ENCODE data around the gene C2orf76.

The C2orf76 gene

DNA sequence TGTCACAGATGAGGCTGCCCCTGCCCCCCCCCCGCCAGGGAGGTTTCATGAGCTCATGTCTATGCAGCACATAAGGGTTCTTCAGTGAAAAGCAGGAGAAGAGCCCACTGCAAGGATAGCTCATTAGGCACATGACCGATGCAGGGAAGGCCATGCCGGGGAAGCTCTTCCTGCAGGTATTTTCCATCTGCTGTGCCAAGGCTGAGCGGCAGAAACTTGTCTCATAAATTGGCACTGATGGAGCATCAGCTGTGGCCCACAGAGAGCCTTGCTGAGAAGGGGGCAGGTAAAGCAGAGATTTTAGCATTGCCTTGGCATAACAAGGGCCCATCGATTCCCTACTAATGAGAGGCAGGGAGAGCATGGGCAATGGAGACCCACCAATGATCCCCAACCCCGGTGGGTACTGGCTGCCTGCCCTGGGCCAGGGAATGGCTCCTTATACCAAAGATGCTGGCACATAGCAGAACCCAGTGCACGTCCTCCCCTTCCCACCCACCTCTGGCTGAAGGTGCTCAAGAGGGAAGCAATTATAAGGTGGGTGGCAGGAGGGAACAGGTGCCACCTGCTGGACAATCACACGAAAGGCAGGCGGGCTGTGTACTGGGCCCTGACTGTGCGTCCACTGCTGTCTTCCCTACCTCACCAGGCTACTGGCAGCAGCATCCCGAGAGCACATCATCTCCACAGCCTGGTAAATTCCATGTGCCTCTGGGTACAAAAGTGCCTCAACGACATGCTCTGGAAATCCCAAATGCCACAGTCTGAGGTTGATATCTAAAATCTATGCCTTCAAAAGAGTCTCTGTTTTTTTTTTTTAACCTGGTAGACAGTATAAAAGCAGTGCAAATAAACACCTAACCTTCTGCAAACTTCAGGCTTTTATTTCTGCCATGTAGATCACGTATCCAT is 101.6 kb downstream of the C2orf76 start:
- no peak for DNase-seq (ENCODE audit: low read depth in 2 of 2)

DNA sequence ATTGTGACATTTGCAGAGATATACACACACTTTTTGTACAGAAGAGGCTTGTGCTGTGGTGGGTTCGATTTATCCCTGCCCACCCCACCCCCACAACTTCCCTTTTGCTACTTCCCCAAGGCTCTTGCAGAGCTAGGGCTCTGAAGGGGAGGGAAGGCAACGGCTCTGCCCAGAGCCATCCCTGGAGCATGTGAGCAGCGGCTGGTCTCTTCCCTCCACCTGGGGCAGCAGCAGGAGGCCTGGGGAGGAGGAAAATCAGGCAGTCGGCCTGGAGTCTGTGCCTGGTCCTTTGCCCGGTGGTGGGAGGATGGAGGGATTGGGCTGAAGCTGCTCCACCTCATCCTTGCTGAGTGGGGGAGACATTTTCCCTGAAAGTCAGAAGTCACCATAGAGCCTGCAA is 103.0 kb downstream of the C2orf76 start:
- no peak for DNase-seq (ENCODE audit: low read depth in 2 of 2)

DNA sequence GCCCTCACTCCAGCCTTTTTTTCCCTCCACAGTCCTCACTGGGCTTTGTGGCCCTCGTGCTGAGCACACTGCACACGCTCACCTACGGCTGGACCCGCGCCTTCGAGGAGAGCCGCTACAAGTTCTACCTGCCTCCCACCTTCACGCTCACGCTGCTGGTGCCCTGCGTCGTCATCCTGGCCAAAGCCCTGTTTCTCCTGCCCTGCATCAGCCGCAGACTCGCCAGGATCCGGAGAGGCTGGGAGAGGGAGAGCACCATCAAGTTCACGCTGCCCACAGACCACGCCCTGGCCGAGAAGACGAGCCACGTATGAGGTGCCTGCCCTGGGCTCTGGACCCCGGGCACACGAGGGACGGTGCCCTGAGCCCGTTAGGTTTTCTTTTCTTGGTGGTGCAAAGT is 103.6 kb downstream of the C2orf76 start:
- no peak for DNase-seq (ENCODE audit: low read depth in 2 of 2)

DNA sequence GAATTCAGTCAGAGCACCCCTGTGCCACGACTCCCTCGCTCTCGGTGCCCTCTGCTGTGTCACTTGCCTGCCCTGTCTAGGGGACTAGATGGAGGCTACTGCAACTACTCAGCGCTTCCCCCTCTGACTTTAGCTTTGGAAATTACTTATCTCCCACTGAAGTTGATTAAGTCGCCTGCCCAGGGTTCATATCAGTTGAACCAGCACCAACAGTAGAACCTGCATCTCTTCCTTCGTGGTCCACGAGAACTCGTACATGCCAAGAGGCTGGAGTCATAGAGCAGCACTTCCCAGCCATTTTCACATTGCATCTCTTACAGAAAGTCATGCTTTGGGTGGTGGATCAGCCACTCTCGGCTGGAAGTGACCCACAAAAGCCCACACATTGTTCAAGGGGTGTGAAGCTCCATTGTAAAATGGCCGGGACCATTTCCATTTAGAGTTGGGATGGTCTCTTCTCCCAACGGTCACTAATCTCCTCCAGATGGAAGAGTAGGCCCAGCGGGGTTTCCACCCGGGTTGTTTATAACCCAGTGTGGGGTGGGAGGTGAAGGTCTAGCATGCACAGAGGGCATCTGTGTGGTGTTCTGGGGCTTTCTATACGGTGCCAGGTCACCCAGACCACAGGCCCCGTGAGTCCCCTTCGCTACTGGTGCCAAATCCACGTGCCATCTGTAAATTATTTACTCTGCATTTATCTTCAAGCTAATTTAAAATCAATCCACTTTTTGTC is 105.0 kb downstream of the C2orf76 start:
- no peak for DNase-seq (ENCODE audit: low read depth in 2 of 2)

DNA sequence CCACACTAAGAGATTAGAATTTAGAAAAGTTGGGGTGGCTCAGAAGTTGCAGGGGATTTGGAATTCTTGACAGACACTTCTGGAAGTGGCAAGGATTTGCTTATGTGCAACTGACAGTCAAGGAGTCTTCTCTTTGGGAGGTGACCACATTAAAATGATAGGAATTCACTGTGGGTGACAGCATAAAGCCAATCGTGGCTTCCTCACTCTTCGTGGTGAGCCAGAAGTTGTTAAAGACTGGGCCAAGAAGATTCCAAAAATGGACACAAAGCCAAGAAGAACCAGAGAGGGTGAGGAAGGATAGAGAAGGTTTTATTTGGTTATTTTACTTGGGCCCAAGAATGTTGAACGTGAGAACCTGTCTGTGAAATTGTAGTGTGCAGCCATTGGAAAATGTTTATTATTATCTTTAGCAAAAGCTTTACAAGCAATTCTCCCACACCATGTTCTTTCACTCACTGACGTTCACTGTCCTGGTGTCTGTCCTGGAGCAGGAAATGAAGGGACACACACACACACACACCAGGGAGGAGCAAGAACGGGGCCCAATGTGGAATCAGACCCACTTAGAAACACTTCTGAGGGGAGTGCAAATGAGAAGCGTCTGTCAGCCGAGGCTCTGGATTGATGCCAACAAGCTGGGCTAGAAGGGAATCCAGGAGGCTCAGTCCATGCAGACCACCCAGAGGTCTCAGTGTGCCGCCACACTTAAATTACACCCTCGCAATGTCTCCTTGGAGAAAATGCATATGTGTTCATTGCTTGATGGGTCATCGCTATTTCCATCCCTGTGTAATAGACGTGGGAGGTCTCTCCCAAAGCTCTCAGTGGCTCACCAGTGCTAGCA is 105.8 kb downstream of the C2orf76 start:
- no peak for DNase-seq (ENCODE audit: low read depth in 2 of 2)

DNA sequence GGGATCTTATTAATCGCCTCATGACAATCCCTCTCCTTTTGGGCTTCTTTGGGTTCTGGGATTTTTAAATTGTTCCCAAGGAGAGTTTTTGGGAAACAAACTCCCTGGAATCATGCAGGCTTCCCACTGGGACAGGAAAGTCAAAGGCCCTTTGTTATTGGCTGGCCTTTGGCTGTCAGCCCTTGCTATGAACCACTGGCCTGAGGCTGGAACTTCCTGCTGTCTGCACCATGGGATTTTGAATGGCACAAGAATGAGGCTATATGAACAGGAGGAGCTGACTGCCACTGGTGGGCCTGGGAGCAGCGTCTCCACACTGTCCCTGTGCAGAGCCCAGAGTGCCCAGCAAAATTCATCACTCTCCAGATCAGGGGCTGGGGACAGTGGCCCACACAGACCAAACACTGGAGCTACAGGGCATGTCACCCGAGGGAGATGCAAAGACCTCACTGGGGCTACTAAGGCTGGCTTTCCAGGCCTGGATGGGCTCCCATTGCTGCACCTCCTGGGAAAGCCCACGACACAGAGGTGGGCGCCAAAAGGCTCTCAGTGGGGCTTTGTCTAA is 107.3 kb downstream of the C2orf76 start:
- DNase-seq (ENCODE audit: low read depth in 2 of 2): no peak

DNA sequence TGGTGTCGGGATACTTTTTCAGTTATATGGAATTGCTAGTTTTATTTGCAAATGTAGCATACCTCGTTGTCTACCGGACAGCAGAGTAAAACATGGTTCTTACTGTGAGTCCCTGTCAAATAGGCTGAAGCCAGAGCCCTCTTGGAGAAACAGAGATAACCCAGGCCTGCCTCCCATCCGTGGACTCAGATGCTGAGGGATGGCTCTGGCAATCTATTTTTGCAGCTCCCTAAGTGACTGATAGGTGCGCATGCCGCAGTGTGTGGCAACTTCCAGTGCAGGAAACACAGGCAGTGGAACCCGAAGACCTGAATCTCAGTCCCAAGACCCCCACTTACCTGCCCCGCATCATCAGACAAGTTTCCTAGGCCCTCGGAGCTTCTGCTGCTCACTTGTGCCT is 109.4 kb downstream of the C2orf76 start:
- no peak for DNase-seq (ENCODE audit: low read depth in 2 of 2)

DNA sequence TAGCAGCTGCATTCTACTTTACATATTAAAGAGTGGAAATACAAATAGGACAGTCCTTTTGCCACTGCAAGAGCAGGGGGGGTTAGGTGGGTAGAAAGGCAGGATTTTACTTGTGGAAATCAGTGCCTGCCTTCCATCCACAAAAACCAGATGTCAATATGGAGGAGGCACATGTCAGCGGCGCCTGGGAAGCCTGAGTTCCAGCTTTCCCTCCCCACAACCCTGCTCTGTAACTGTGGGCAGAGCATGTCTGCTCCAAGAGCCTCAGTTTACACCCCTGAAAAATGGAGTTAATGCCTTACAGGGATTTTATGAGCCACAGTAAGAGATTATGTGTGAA is 110.1 kb downstream of the C2orf76 start:
- no peak for DNase-seq (ENCODE audit: low read depth in 2 of 2)

DNA sequence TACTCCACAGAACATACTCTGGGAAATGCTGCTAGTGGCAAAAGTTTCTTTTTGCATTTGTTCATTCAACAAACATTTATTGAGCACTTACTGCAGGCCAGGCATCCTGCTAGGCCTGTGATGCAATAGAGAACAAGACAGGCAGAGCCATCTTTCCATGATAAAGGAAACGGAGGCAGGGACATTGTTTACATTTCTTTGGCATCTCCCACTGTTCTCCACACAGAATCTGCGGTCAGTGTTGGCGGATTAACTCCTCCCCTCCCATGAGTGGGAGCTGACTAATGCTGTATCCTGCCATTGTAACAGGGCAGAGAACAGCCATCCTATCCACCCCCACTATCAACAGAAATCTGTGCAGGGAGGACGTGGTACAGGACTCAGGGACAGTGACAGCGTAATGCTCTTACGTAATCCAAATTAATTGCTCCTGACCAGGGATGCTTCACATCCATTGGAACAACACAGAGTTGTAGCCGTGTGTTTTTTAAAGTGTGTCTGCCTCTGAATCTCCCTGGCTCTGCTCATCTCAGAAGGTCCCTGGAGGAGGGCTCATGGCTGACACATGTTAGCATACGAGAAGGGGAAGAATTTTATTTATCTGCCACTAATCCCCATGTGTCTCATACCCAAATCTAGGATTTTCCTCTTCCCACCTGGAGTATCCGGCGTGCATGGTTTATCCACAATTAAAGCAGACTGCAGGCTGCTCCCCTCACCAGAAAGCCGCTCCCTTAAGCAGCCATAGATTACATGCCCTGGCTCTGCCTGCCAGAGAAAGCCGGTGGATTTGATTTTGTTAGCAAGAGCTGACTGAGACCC is 110.7 kb downstream of the C2orf76 start:
- DNase-seq (ENCODE audit: low read depth in 2 of 2): no peak

DNA sequence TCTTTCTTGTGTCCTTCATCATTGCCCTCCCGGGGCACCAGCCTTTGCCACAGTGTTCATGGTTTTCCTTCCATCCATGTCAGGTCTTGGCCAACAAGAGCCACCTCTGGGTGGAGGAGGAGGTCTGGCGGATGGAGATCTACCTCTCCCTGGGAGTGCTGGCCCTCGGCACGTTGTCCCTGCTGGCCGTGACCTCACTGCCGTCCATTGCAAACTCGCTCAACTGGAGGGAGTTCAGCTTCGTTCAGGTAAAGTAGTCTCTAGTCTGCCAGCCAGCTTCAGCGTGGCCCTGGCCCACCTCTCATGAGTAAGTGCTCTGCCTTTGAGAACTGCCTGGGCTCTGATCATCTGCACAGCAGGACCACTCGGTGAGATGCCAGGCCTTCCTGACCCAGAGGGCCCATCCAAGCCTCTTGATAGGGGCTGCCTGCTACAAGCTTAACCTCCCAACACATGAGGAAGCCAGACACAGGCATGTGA is 112.0 kb downstream of the C2orf76 start:
- DNase-seq (ENCODE audit: low read depth in 2 of 2): no peak

DNA sequence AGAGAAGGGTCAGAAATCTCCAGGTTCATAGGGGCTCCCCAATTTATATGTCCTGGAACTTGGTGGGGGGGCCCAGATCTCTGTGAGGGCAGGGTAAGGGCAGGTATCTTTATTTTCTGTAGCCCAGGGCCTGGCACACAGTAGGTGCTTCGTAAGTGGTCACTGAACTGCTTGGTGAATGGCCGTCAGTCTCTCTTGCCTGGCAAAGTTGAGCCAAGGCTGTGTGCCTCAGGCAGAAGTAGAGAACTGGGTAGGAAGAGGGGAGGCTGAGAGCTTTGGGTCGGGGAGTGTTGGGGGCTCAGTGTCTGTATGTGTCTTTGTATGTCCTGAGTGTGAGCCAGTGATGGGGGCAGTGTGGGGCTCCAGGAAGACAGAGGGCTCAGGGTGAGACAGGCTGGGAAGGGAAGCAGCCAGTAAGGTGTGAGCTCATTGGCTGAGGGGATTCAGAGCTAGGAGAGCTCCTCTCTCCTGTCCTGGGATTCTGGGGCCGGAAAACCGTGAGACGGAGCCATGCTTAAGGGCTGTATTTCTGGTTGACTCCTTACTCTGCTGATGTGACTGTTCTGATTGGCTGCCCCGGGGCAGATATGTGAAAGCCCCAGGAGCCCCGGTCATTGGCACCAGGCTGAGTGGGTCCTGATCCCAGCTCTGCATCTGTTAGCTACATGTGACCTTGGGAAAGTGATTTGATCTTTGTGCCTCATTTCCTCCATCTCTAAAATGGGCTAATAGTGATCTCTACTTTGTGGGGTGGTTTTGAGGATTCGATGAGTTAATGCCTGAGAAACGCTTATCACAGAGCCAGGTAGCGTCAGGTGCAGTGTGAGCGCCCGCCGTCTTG is 112.7 kb downstream of the C2orf76 start:
- DNase-seq (ENCODE audit: low read depth in 2 of 2): no peak

DNA sequence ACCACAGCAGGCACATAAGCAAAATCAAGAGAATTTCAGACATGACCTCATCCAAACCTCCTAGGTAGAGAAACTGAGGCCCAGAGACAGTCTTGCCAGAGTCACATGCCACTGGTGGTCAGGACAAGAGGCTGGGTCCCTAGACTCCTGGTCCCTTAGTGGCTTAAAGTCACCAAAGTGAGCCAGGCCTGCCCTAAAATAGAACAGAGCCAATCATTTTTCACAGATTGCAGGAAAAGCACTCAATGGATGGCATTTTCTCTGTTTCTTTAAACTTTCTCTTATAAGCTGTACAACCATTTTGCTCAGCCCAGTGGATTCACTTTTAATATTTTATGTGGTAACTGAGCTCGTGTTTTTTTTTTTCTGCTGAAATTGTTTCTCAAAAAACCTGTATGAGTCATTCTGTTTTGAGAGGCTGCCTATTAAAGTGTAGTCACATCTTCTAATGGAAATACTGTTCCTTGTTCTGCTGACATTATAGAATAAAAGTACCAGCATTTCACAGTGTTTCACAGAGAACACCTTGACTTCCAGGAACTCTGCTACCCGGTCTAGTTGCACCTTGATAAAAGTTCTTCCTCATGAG is 113.4 kb downstream of the C2orf76 start:
- DNase-seq (ENCODE audit: low read depth in 2 of 2): no peak

All from stimulated activated CD4-positive, alpha-beta T cell treated with anti-CD3 and anti-CD28 coated beads, Interleukin-1b, Interleukin-23, amount 100 ng/mL, for 1 hour (primary cell).